Measurements from ENCODE around the gene ENAH.

- TF ChIP-seq CTCF (IDR thresholded peaks at IDR 0.05; ENCODE audit: low read depth, low read length) = no peak
- no peak for TF ChIP-seq EZH2phosphoT487 (IDR thresholded peaks at IDR 0.05; ENCODE audit: low read depth)
Observed at GRCh38 chr1:225598847-225599246, 54.1 kb downstream of the ENAH start.
